Measurements from ENCODE around the gene A2M. TPM values are rescaled to one million over a fixed set of nuclear protein-coding genes. Genes with fewer than 3 reads are reported as not detected.

A2M gene
- total RNA-seq, 1 donor from 2014 or later = 38.7 TPM

Other genes starting within 250 kb of the A2M start
- gene PHC1, start 201.4 kb downstream of the A2M start, total RNA-seq = 24.9 TPM
- gene M6PR, start 166.3 kb downstream of the A2M start, total RNA-seq = 97.4 TPM
- 8.6 TPM for gene KLRG1, start 126.4 kb downstream of the A2M start, total RNA-seq
- gene PZP, start 92.5 kb upstream of the A2M start, total RNA-seq = under 0.01 TPM